ENCODE data around the gene TMEM154. TPM values are rescaled to one million over a fixed set of nuclear protein-coding genes. Genes with fewer than 3 reads are reported as not detected.

TMEM154 gene
- total RNA-seq, 4 donors from 2014 or later = 0.38 to 56.9 (median 2.5) TPM

GRCh38 chr4:152630324-152630723, 49.5 kb downstream of the TMEM154 start:
- no peaks in the 10 kb centered on the region for H3K36me3 ChIP-seq
- TF ChIP-seq POLR2A (IDR thresholded peaks at IDR 0.05) (no peak), CTCF (IDR thresholded peaks at IDR 0.05) (no peak)
- H3K4me1 ChIP-seq = no peaks in the 10 kb centered on the region
- no peak overlapping the region for H3K4me3 ChIP-seq
- H3K27me3 ChIP-seq = no peaks in the 10 kb centered on the region
- no peak for DNase-seq
- H3K9me3 ChIP-seq = no peaks in the 10 kb centered on the region
- no peak overlapping the region for H3K27ac ChIP-seq

GRCh38 chr4:152629908-152630307, 49.9 kb downstream of the TMEM154 start:
- Histone ChIP-seq H3K9me3 (no peaks in the 10 kb centered on the region), H3K27ac (no peak overlapping the region), H3K36me3 (no peaks in the 10 kb centered on the region), H3K4me3 (no peak overlapping the region), H3K27me3 (no peaks in the 10 kb centered on the region), H3K4me1 (no peaks in the 10 kb centered on the region)
- TF ChIP-seq CTCF (IDR thresholded peaks at IDR 0.05) (no peak), POLR2A (IDR thresholded peaks at IDR 0.05) (no peak)
- DNase-seq = no peak

- Histone ChIP-seq H3K27me3 (no peaks in the 10 kb centered on the region), H3K27ac (no peak overlapping the region), H3K4me3 (no peak overlapping the region), H3K36me3 (no peaks in the 10 kb centered on the region), H3K9me3 (no peaks in the 10 kb centered on the region), H3K4me1 (no peaks in the 10 kb centered on the region)
- no peak for DNase-seq
- TF ChIP-seq CTCF (IDR thresholded peaks at IDR 0.05) = no peak
- TF ChIP-seq POLR2A (IDR thresholded peaks at IDR 0.05) = no peak
Observed at GRCh38 chr4:152628128-152628527, 51.7 kb downstream of the TMEM154 start.

GRCh38 chr4:152626790-152627189, 53.0 kb downstream of the TMEM154 start:
- DNase-seq = no peak
- H3K27me3 ChIP-seq = no peaks in the 10 kb centered on the region
- no peaks in the 10 kb centered on the region for H3K36me3 ChIP-seq
- H3K9me3 ChIP-seq = no peaks in the 10 kb centered on the region
- H3K27ac ChIP-seq = no peak overlapping the region
- no peak overlapping the region for H3K4me3 ChIP-seq
- no peak for TF ChIP-seq CTCF (IDR thresholded peaks at IDR 0.05)
- TF ChIP-seq POLR2A (IDR thresholded peaks at IDR 0.05) = no peak
- no peaks in the 10 kb centered on the region for H3K4me1 ChIP-seq

GRCh38 chr4:152620915-152621314, 58.9 kb downstream of the TMEM154 start:
- H3K36me3 ChIP-seq = no peaks in the 10 kb centered on the region
- no peak for TF ChIP-seq POLR2A (IDR thresholded peaks at IDR 0.05)
- TF ChIP-seq CTCF (IDR thresholded peaks at IDR 0.05) = no peak
- no peaks in the 10 kb centered on the region for H3K9me3 ChIP-seq
- H3K27ac ChIP-seq = no peak overlapping the region
- H3K4me3 ChIP-seq = no peak overlapping the region
- DNase-seq = no peak
- no peaks in the 10 kb centered on the region for H3K27me3 ChIP-seq
- H3K4me1 ChIP-seq = no peaks in the 10 kb centered on the region

- H3K4me1 ChIP-seq = no peaks in the 10 kb centered on the region
- TF ChIP-seq POLR2A (IDR thresholded peaks at IDR 0.05) = no peak
- TF ChIP-seq CTCF (IDR thresholded peaks at IDR 0.05) = no peak
Observed at GRCh38 chr4:152620218-152620617, 59.6 kb downstream of the TMEM154 start.

More at GRCh38 chr4:152620218-152620617, 59.6 kb downstream of the TMEM154 start:
- no peaks in the 10 kb centered on the region for H3K27me3 ChIP-seq
- H3K27ac ChIP-seq = no peak overlapping the region
- no peak overlapping the region for H3K4me3 ChIP-seq
- no peaks in the 10 kb centered on the region for H3K36me3 ChIP-seq
- DNase-seq = no peak
- H3K9me3 ChIP-seq = no peaks in the 10 kb centered on the region

Data from Peyer's patch (tissue), 4 donors.